Breast epithelium (tissue), 4 donors: ENCODE data around the gene TIAM1. TPM values are rescaled to one million over a fixed set of nuclear protein-coding genes. Genes with fewer than 3 reads are reported as not detected.

ENCODE experiments used
- DNase-seq, 2 donors: peaks; one replicate each; pipeline ENCODE4 v3.0.0-alpha.2; 2019; ENCODE audit warnings: low spot score in 2 of 2
- H3K27ac ChIP-seq, 2 donors: fragments of 200-600 bp; sonication (generic) in 1 of 2; one replicate each; pipeline ENCODE4 v1.5.1; 2016 to 2019; ENCODE audit warnings: mild to moderate bottlenecking in 1 of 2
- H3K27me3 ChIP-seq, 2 donors: fragments of 200-600 bp; sonication (generic) in 1 of 2; one replicate each; pipeline versions ENCODE4 v1.5.1 to v1.6.0; 2017 to 2019; ENCODE audit warnings: control low read depth in 1 of 2, mild to moderate bottlenecking in 1 of 2
- H3K36me3 ChIP-seq: fragments of 200-600 bp; one replicate; pipeline ENCODE4 v1.5.1; 2019
- H3K4me1 ChIP-seq, 2 donors: fragments of 200-600 bp; sonication (generic); one replicate each; pipeline ENCODE4 v1.5.1; 2016 to 2019; ENCODE audit warnings: control low read depth in 1 of 2
- H3K4me3 ChIP-seq, 3 donors: fragments of 200-600 bp; sonication (generic); 1 replicate in 2 of 3; 2 replicates in 1 of 3; pipeline ENCODE4 v1.5.1; 2016 to 2019; ENCODE audit warnings: mild to moderate bottlenecking in 3 of 3, moderate library complexity in 2 of 3
- H3K9me3 ChIP-seq, 2 donors: fragments of 200-600 bp; sonication (generic) in 1 of 2; one replicate each; pipeline ENCODE4 v1.5.1; 2016 to 2019; ENCODE audit warnings: control low read depth in 1 of 2
- CTCF ChIP-seq, 3 donors: fragments of 450-650 bp; IDR thresholded peaks; one replicate each; pipeline ENCODE4 v1.5.1; 2016 to 2017; ENCODE audit warnings: antibody characterized with exemption in 3 of 3, mild to moderate bottlenecking in 3 of 3, moderate library complexity in 3 of 3
- POLR2A ChIP-seq: fragments of 450-650 bp; IDR thresholded peaks from one replicate; pipeline ENCODE4 v1.6.1; 2016; ENCODE audit warnings: antibody characterized with exemption, mild to moderate bottlenecking, moderate library complexity
- POLR2AphosphoS5 ChIP-seq, 3 donors: sonication (generic); formaldehyde crosslinking; IDR thresholded peaks; one replicate each; pipeline ENCODE4 v1.6.1; 2017; ENCODE audit warnings: antibody characterized with exemption in 3 of 3
- intact Hi-C: fragments of 100-400 bp; cut with DNase I; formaldehyde crosslinking; loops from one replicate; pipeline ENCODE4 v1.15.1; 2023; ENCODE audit warnings: low total_unique reads
- total RNA-seq, 3 donors: library from RNA; depleted of rRNA; stranded (reverse); fragments of >200 nt; gene quantifications; one replicate each; pipeline ENCODE4 v1.1.0, GENCODE V29; 2016

The TIAM1 gene
- total RNA-seq, 3 donors from 2014 or later, result 10.6 to 17.7 (median 11.8) TPM

GRCh38 chr21:31326522-31327242, 17.4 kb downstream of the TIAM1 start:
- Histone ChIP-seq H3K36me3 (no peaks in the 10 kb centered on the region), H3K9me3 (no peaks in the 10 kb centered on the region), H3K27me3 (no peaks in the 10 kb centered on the region), H3K27ac (no peak overlapping the region), H3K4me3 (no peak overlapping the region), H3K4me1 (no peaks in the 10 kb centered on the region)
- no peak for DNase-seq
- intact Hi-C loops, result loop anchor here (10.0 kb wide), 1 partner anchor 808 kb away; no protein-coding TSS in a partner anchor
- TF ChIP-seq POLR2A (no peak), POLR2AphosphoS5 (IDR thresholded peaks at IDR 0.05) (no peak), CTCF (IDR thresholded peaks at IDR 0.05) (no peak)

DNA sequence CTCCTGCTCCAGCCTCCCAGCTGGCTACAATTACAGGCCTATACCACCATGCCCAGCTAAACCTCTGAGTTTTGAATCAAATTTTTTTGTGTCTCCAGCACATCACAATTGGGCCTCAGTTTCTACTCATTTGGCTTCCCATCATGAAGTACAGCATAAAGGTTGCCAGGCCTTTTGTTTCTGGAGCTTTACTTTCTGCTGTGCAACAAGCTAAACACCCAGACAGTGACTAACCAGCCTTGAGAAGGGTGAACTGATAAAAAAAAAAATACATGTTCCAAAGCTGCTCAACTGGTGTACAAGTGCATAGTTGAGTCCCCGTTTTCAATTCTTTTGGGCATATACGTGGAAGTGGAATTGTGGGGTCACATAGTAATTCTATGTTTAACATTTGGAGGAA, 25.1 kb downstream of the TIAM1 start:
- H3K36me3 ChIP-seq, result no peaks in the 10 kb centered on the region
- TF ChIP-seq POLR2AphosphoS5 (IDR thresholded peaks at IDR 0.05), result no peak
- TF ChIP-seq POLR2A, result no peak
- no peak for TF ChIP-seq CTCF (IDR thresholded peaks at IDR 0.05)
- intact Hi-C loops, result no loop called here
- no peak overlapping the region for H3K27ac ChIP-seq
- H3K4me1 ChIP-seq, result no peaks in the 10 kb centered on the region
- DNase-seq, result no peak
- H3K4me3 ChIP-seq, result no peak overlapping the region
- H3K9me3 ChIP-seq, result no peaks in the 10 kb centered on the region
- H3K27me3 ChIP-seq, result no peaks in the 10 kb centered on the region

DNA sequence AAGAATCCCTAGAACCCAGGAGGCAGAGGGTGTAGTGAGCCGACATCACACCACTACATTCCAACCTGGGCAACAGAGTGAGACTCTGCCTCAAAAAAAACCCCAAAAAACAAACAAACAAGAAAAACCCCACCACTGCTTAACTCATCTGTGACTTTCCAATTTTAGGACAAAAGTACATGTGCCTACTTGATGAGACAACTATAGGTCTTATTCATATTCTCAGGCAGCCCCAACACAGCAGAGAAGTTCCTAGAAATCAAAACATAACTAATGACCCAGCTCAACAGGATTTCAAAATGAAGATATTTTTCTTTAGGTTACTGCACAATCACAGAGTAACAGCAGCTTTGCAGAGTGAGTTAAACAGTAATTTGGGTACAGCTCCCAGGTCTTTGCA, 26.4 kb downstream of the TIAM1 start:
- H3K9me3 ChIP-seq, result no peaks in the 10 kb centered on the region
- no peak for DNase-seq
- H3K36me3 ChIP-seq, result no peaks in the 10 kb centered on the region
- H3K4me3 ChIP-seq, result no peak overlapping the region
- no peaks in the 10 kb centered on the region for H3K4me1 ChIP-seq
- TF ChIP-seq CTCF (IDR thresholded peaks at IDR 0.05) (no peak), POLR2AphosphoS5 (IDR thresholded peaks at IDR 0.05) (no peak), POLR2A (no peak)
- intact Hi-C loops, result no loop called here
- no peaks in the 10 kb centered on the region for H3K27me3 ChIP-seq
- H3K27ac ChIP-seq, result no peak overlapping the region

GRCh38 chr21:31316488-31317169, 27.4 kb downstream of the TIAM1 start:
- Histone ChIP-seq H3K27me3 (no peaks in the 10 kb centered on the region), H3K4me1 (no peaks in the 10 kb centered on the region), H3K9me3 (no peaks in the 10 kb centered on the region), H3K36me3 (no peaks in the 10 kb centered on the region), H3K27ac (no peak overlapping the region), H3K4me3 (no peak overlapping the region)
- DNase-seq, result no peak
- intact Hi-C loops, result no loop called here
- TF ChIP-seq POLR2A, result no peak
- no peak for TF ChIP-seq CTCF (IDR thresholded peaks at IDR 0.05)
- TF ChIP-seq POLR2AphosphoS5 (IDR thresholded peaks at IDR 0.05), result no peak

- TF ChIP-seq CTCF (IDR thresholded peaks at IDR 0.05) (no peak), POLR2A (no peak), POLR2AphosphoS5 (IDR thresholded peaks at IDR 0.05) (no peak)
- H3K27ac ChIP-seq, result no peak overlapping the region
Measured at GRCh38 chr21:31316072-31316471, 28.0 kb downstream of the TIAM1 start.

More at GRCh38 chr21:31316072-31316471, 28.0 kb downstream of the TIAM1 start:
- no peak overlapping the region for H3K4me3 ChIP-seq
- DNase-seq, result no peak
- H3K36me3 ChIP-seq, result no peaks in the 10 kb centered on the region
- H3K9me3 ChIP-seq, result no peaks in the 10 kb centered on the region
- no peaks in the 10 kb centered on the region for H3K27me3 ChIP-seq
- intact Hi-C loops, result no loop called here
- no peaks in the 10 kb centered on the region for H3K4me1 ChIP-seq
